ENCODE measurements around the gene GOLGB1.

The GOLGB1 gene

DNA sequence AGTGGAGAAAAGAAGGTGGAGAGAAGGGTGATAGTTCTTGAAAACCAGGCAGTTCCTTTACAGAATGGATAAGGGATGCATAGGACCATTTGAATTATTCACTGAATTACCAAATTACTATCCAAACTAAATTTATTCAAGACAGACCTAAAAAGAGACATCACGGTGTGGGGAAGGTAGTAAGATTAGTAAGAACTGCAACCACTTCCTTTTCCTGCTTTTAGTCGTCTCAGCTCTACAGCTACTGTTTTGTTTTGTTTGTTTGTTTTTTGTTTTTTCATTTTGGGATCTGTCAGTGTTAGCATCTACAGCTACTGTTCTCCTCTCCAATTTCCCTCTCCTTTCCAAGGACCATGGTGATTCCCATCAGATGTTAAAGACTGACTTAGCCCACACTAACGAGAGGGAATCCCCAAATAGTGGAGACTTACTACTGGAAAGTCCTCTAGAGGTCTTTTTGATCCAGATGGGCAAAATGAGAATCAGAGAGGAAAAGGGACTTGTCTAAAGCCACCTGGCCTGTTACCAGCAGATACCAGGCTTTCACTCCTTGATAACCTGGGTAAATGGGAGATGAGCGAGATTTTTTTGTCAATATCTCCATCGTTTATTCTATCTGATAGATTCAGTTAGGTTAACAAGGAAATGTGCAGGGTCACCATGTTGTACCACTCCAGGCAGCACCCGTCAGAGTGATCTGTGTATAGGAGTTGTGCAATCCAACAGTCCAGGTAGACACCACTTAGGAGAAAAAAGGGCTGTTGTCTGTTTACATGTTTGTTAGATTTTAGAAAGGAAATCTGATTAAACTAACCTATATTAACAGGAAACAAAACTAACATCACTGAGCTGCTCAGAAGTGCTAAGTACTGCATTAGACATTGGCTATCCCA lies 94.8 kb downstream of the GOLGB1 start:
- Histone ChIP-seq H3K4me1 (ENCODE audit: control insufficient read depth, insufficient read depth, low read length) (peaks cover 1% of the 10 kb centered on the region), H3K36me3 (ENCODE audit: control insufficient read depth, insufficient read depth, low read length, severe bottlenecking) (no peaks in the 10 kb centered on the region), H3K27me3 (replicated peaks; ENCODE audit: control insufficient read depth, insufficient read depth, low read length) (no peaks in the 10 kb centered on the region), H3K9ac (ENCODE audit: low read length) (no peak overlapping the region), H3K9me3 (ENCODE audit: control insufficient read depth, low read length) (no peaks in the 10 kb centered on the region), H3K4me3 (ENCODE audit: low read length) (no peak overlapping the region)
- no peak for DNase-seq (ENCODE audit: low read depth)

DNA sequence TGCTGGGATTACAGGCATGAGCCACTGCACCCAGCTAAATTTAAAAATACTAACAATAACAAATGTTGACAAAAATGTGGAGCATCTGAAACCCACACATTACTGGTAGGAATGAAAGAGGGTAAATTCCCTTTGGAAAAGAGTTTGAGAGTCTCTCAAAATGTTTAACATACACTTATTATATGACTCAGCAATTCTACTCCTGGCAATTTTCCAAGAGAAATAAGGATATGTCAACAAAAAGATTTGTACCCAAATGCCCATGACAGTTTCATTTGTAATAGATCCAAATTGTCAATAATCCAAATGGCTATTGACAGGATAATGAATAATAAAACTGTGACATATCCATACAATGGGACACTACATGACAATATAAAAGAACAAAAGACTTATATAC lies 97.9 kb downstream of the GOLGB1 start:
- DNase-seq (ENCODE audit: low read depth): peak; percentile 47
- no peaks in the 10 kb centered on the region for H3K9me3 ChIP-seq (ENCODE audit: control insufficient read depth, low read length)
- no peaks in the 10 kb centered on the region for H3K27me3 ChIP-seq (replicated peaks; ENCODE audit: control insufficient read depth, insufficient read depth, low read length)
- no peak overlapping the region for H3K9ac ChIP-seq (ENCODE audit: low read length)
- no peak overlapping the region for H3K4me3 ChIP-seq (ENCODE audit: low read length)
- no peaks in the 10 kb centered on the region for H3K36me3 ChIP-seq (ENCODE audit: control insufficient read depth, insufficient read depth, low read length, severe bottlenecking)
- peaks cover 14% of the 10 kb centered on the region for H3K4me1 ChIP-seq (ENCODE audit: control insufficient read depth, insufficient read depth, low read length)

DNA sequence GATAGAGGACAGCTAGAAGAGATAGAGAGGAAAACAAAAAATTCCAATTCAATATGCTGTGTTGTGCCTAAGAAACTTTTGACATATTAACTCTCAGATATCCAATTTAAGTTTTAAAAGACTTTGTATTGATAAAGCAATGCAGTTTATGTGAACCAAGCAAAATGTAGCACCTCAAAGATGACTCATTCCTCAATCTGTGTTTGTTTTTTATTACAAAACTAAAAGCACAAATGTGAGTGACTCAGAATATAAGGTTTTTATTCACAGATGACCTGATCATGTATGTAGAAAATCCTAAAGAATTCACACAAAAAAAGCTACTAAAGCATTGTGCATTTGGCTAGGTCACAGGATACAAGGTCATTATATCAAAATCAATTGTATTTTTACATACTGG lies 99.9 kb downstream of the GOLGB1 start:
- Histone ChIP-seq H3K27me3 (replicated peaks; ENCODE audit: control insufficient read depth, insufficient read depth, low read length) (no peaks in the 10 kb centered on the region), H3K9me3 (ENCODE audit: control insufficient read depth, low read length) (no peaks in the 10 kb centered on the region), H3K4me1 (ENCODE audit: control insufficient read depth, insufficient read depth, low read length) (peaks cover 14% of the 10 kb centered on the region), H3K36me3 (ENCODE audit: control insufficient read depth, insufficient read depth, low read length, severe bottlenecking) (no peaks in the 10 kb centered on the region), H3K4me3 (ENCODE audit: low read length) (no peak overlapping the region), H3K9ac (ENCODE audit: low read length) (no peak overlapping the region)
- peak; percentile 22 for DNase-seq (ENCODE audit: low read depth)

DNA sequence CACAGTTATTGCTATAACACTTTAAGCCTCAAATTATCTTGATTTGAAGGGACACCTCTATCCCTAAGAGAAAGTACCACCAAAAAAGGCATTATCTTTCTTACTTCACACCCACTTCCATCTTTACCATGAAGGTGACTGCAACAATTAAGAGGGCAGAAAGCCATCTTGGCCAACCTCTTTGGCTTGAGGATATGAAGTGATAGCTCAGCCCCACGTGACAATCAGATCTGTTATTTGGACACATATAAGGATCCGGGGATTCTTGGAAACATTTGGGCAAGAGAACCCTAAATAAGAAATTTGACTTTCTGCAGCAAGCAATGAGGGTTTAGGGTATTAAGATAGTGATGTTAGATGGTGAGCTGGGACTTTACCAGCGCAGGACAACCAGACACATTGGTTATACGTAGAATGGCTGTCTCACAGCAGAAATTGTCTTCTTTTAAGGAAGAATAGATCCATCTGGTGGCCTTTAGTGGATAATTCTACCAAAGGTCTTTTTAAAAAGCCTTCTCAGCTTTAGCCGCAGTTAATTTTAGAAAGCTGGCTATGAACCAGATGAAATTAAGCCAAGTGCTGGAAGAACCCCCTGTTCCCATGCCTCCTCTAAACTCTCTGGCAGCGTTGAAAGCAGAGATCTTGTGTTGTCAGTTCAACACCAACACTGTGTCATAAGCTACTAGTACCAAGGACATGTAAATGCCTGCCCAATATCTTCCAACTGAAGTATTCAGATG lies 101.2 kb downstream of the GOLGB1 start:
- Histone ChIP-seq H3K27me3 (replicated peaks; ENCODE audit: control insufficient read depth, insufficient read depth, low read length) (no peaks in the 10 kb centered on the region), H3K4me3 (ENCODE audit: low read length) (no peak overlapping the region), H3K4me1 (ENCODE audit: control insufficient read depth, insufficient read depth, low read length) (peaks cover 14% of the 10 kb centered on the region), H3K36me3 (ENCODE audit: control insufficient read depth, insufficient read depth, low read length, severe bottlenecking) (no peaks in the 10 kb centered on the region), H3K9ac (ENCODE audit: low read length) (peak overlapping the region; percentile 50), H3K9me3 (ENCODE audit: control insufficient read depth, low read length) (no peaks in the 10 kb centered on the region)
- DNase-seq (ENCODE audit: low read depth): no peak

DNA sequence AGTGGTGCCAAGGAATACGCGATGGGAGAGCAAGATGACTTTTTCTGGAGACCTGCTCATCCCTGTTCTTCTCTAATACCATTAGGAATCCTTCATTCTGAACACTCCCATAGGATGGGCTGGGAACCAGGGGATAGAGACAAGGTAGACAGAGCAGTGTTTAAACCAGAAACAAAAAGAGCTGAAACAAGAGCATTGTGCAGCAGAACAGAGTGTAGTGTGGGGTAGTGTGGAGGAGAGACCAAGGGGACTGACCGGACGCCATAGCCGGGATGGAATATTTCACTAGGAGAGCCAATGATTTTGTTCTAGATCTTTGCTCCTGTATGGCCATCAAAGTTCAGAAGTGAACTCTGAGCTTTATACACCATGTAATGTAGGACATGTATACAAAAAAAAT lies 104.5 kb downstream of the GOLGB1 start:
- Histone ChIP-seq H3K4me3 (ENCODE audit: low read length) (no peak overlapping the region), H3K9me3 (ENCODE audit: control insufficient read depth, low read length) (no peaks in the 10 kb centered on the region), H3K36me3 (ENCODE audit: control insufficient read depth, insufficient read depth, low read length, severe bottlenecking) (no peaks in the 10 kb centered on the region), H3K9ac (ENCODE audit: low read length) (no peak overlapping the region), H3K4me1 (ENCODE audit: control insufficient read depth, insufficient read depth, low read length) (peaks cover 14% of the 10 kb centered on the region), H3K27me3 (replicated peaks; ENCODE audit: control insufficient read depth, insufficient read depth, low read length) (no peaks in the 10 kb centered on the region)
- no peak for DNase-seq (ENCODE audit: low read depth)

DNA sequence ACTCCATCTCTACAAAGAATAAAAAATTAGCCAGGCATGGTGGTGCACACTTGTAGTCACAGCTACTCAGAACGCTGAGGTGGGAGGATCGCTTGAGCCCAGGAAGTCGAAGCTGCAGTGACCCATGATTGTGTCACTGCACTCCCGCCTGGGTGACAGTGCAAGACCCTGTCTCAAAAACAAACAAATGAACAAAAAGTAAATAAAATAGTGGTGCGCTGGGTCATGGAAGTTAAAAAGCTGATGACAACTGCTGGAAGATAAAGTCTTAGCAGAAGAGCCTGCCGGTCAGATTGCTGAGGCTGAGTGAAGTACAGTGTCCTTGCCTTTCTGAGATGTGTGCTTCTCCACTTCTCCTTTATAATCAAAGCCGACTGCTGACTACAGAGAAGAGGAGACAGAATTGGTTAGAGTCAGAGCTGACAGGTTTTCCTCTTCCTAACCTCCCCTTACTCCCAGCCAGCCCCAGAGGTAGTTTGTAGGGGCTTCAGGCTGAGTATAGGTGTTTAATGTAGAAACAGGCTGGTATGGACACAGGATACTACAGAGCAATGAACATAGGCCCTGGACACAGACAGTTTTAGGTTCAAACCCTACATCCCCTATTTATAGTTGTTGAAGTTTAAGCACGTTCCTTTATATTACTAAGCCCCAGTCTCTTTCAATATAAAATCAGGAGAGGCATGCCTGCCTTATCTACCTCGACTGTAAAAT lies 106.8 kb downstream of the GOLGB1 start:
- Histone ChIP-seq H3K4me1 (ENCODE audit: control insufficient read depth, insufficient read depth, low read length) (peaks cover under 1% of the 10 kb centered on the region), H3K36me3 (ENCODE audit: control insufficient read depth, insufficient read depth, low read length, severe bottlenecking) (no peaks in the 10 kb centered on the region), H3K9me3 (ENCODE audit: control insufficient read depth, low read length) (no peaks in the 10 kb centered on the region), H3K4me3 (ENCODE audit: low read length) (no peak overlapping the region), H3K9ac (ENCODE audit: low read length) (no peak overlapping the region), H3K27me3 (replicated peaks; ENCODE audit: control insufficient read depth, insufficient read depth, low read length) (no peaks in the 10 kb centered on the region)
- no peak for DNase-seq (ENCODE audit: low read depth)

- Histone ChIP-seq H3K9ac (ENCODE audit: low read length) (no peak overlapping the region), H3K36me3 (ENCODE audit: control insufficient read depth, insufficient read depth, low read length, severe bottlenecking) (no peaks in the 10 kb centered on the region), H3K9me3 (ENCODE audit: control insufficient read depth, low read length) (no peaks in the 10 kb centered on the region), H3K4me3 (ENCODE audit: low read length) (no peak overlapping the region), H3K27me3 (replicated peaks; ENCODE audit: control insufficient read depth, insufficient read depth, low read length) (no peaks in the 10 kb centered on the region), H3K4me1 (ENCODE audit: control insufficient read depth, insufficient read depth, low read length) (no peaks in the 10 kb centered on the region)
- no peak for DNase-seq (ENCODE audit: low read depth)
Measured at GRCh38 chr3:121641127-121641526, 108.4 kb downstream of the GOLGB1 start.

- DNase-seq (ENCODE audit: low read depth): no peak
- H3K27me3 ChIP-seq (replicated peaks; ENCODE audit: control insufficient read depth, insufficient read depth, low read length): no peaks in the 10 kb centered on the region
- H3K4me3 ChIP-seq (ENCODE audit: low read length): no peak overlapping the region
- peaks cover 2% of the 10 kb centered on the region for H3K36me3 ChIP-seq (ENCODE audit: control insufficient read depth, insufficient read depth, low read length, severe bottlenecking)
- no peaks in the 10 kb centered on the region for H3K9me3 ChIP-seq (ENCODE audit: control insufficient read depth, low read length)
- no peaks in the 10 kb centered on the region for H3K4me1 ChIP-seq (ENCODE audit: control insufficient read depth, insufficient read depth, low read length)
- H3K9ac ChIP-seq (ENCODE audit: low read length): no peak overlapping the region
Measured at GRCh38 chr3:121637922-121638321, 111.6 kb downstream of the GOLGB1 start.

DNA sequence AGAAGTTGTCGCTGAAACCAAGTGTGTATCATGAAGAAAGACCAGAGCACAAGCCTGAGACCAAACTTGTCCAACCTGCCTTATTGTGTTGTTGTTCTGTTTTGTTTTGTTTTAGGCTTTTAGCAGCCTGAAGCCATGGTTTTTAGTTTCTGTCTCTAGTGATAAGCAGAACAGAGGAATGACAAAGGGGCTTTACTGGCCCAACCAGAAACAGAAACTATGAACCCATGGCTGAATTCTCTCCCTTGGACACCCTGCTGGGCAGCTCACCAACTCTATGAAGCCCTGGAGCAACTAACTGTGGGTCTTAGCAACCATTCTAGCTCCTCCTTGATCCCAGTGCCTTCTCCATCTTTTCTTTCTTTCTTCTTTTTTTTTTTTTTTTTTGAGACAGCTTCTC lies 119.2 kb downstream of the GOLGB1 start:
- no peak for DNase-seq (ENCODE audit: low read depth)
- H3K9ac ChIP-seq (ENCODE audit: low read length): no peak overlapping the region
- no peaks in the 10 kb centered on the region for H3K36me3 ChIP-seq (ENCODE audit: control insufficient read depth, insufficient read depth, low read length, severe bottlenecking)
- no peaks in the 10 kb centered on the region for H3K4me1 ChIP-seq (ENCODE audit: control insufficient read depth, insufficient read depth, low read length)
- H3K9me3 ChIP-seq (ENCODE audit: control insufficient read depth, low read length): no peaks in the 10 kb centered on the region
- H3K27me3 ChIP-seq (replicated peaks; ENCODE audit: control insufficient read depth, insufficient read depth, low read length): peaks cover 3% of the 10 kb centered on the region
- H3K4me3 ChIP-seq (ENCODE audit: low read length): no peak overlapping the region

- no peaks in the 10 kb centered on the region for H3K9me3 ChIP-seq (ENCODE audit: control insufficient read depth, low read length)
- DNase-seq (ENCODE audit: low read depth): no peak
- H3K27me3 ChIP-seq (replicated peaks; ENCODE audit: control insufficient read depth, insufficient read depth, low read length): peaks cover 3% of the 10 kb centered on the region
- H3K36me3 ChIP-seq (ENCODE audit: control insufficient read depth, insufficient read depth, low read length, severe bottlenecking): no peaks in the 10 kb centered on the region
- no peak overlapping the region for H3K4me3 ChIP-seq (ENCODE audit: low read length)
- H3K9ac ChIP-seq (ENCODE audit: low read length): no peak overlapping the region
- H3K4me1 ChIP-seq (ENCODE audit: control insufficient read depth, insufficient read depth, low read length): no peaks in the 10 kb centered on the region
Measured at GRCh38 chr3:121629601-121630000, 119.9 kb downstream of the GOLGB1 start.

- no peaks in the 10 kb centered on the region for H3K9me3 ChIP-seq (ENCODE audit: control insufficient read depth, low read length)
- H3K36me3 ChIP-seq (ENCODE audit: control insufficient read depth, insufficient read depth, low read length, severe bottlenecking): no peaks in the 10 kb centered on the region
- no peak for DNase-seq (ENCODE audit: low read depth)
- H3K9ac ChIP-seq (ENCODE audit: low read length): no peak overlapping the region
- no peaks in the 10 kb centered on the region for H3K4me1 ChIP-seq (ENCODE audit: control insufficient read depth, insufficient read depth, low read length)
- H3K27me3 ChIP-seq (replicated peaks; ENCODE audit: control insufficient read depth, insufficient read depth, low read length): peaks cover 3% of the 10 kb centered on the region
- no peak overlapping the region for H3K4me3 ChIP-seq (ENCODE audit: low read length)
Measured at GRCh38 chr3:121627622-121628021, 121.9 kb downstream of the GOLGB1 start.
